ENCODE results near the gene POLR3A. TPM values are rescaled to one million over a fixed set of nuclear protein-coding genes. Genes with fewer than 3 reads are reported as not detected.

POLR3A gene
- polyA plus RNA-seq, 1 donor (not counting 4 experiments of a cell fraction or from before 2014, with no cell fraction given) = 15.5 TPM

- H3K9me1 ChIP-seq (ENCODE audit: control insufficient read depth, extremely low read depth, insufficient read depth, low read length) = no peaks in the 10 kb centered on the region
- H3K9ac ChIP-seq (ENCODE audit: control insufficient read depth, extremely low read depth, insufficient read depth, low read length) = no peak overlapping the region
- H4K20me1 ChIP-seq (ENCODE audit: control insufficient read depth, extremely low read depth, insufficient read depth, low read length) = no peaks in the 10 kb centered on the region
- peaks cover 39 to 42% of the 10 kb centered on the region in 2 experiments for H3K36me3 ChIP-seq (ENCODE audit: control insufficient read depth in 2 of 2, extremely low read depth in 1 of 2, insufficient read depth in 2 of 2, low read length in 2 of 2)
- TF ChIP-seq CTCF (optimal IDR thresholded peaks at IDR 0.05 in 1 of 3, IDR thresholded peaks at IDR 0.05 in 1 of 3, conservative IDR thresholded peaks at IDR 0.05 in 1 of 3; ENCODE audit: extremely low read depth in 1 of 3, insufficient read depth in 2 of 3, low read length in 3 of 3) = no peak
- no peak for TF ChIP-seq EZH2 (IDR thresholded peaks at IDR 0.05; ENCODE audit: low read length)
- no peaks in the 10 kb centered on the region for H3K4me1 ChIP-seq (ENCODE audit: control insufficient read depth, extremely low read depth, insufficient read depth, low read length)
- H3K4me3 ChIP-seq (ENCODE audit: control insufficient read depth in 2 of 3, extremely low read depth in 1 of 3, insufficient read depth in 2 of 3, low read depth in 1 of 3, low read length in 3 of 3) = no peak overlapping the region
- no peak for DNase-seq (ENCODE audit: low read depth, low spot score)
- dilution Hi-C loops (cut with MboI; ENCODE audit: extremely low pct_ligation_motif_present, low sequenced_read_pairs) = no loop called here
- no peaks in the 10 kb centered on the region for H3K27me3 ChIP-seq (ENCODE audit: control insufficient read depth, extremely low read depth, insufficient read depth, low read length)
- no peaks in the 10 kb centered on the region for H3K9me3 ChIP-seq (ENCODE audit: control insufficient read depth, low read depth, low read length)
- no peak overlapping the region for H2AFZ ChIP-seq (ENCODE audit: control insufficient read depth, low read length)
- no peak overlapping the region for H3K4me2 ChIP-seq (ENCODE audit: control insufficient read depth, extremely low read depth, insufficient read depth, low read depth, low read length)
- H3K27ac ChIP-seq (ENCODE audit: control insufficient read depth, insufficient read depth, low read length) = no peak overlapping the region
- no peaks in the 10 kb centered on the region for H3K79me2 ChIP-seq (ENCODE audit: control insufficient read depth, insufficient read depth, low read length)
- no peak for FAIRE-seq
Observed at GRCh38 chr10:77983384-77984341, 45.7 kb downstream of the POLR3A start.

- no peak overlapping the region for H3K9ac ChIP-seq (ENCODE audit: control insufficient read depth, extremely low read depth, insufficient read depth, low read length)
- H3K4me2 ChIP-seq (ENCODE audit: control insufficient read depth, extremely low read depth, insufficient read depth, low read depth, low read length) = no peak overlapping the region
- no peak overlapping the region for H3K4me3 ChIP-seq (ENCODE audit: control insufficient read depth in 2 of 3, extremely low read depth in 1 of 3, insufficient read depth in 2 of 3, low read depth in 1 of 3, low read length in 3 of 3)
- no peaks in the 10 kb centered on the region for H3K4me1 ChIP-seq (ENCODE audit: control insufficient read depth, extremely low read depth, insufficient read depth, low read length)
- H3K9me1 ChIP-seq (ENCODE audit: control insufficient read depth, extremely low read depth, insufficient read depth, low read length) = no peaks in the 10 kb centered on the region
- no peaks in the 10 kb centered on the region for H3K27me3 ChIP-seq (ENCODE audit: control insufficient read depth, extremely low read depth, insufficient read depth, low read length)
- H3K27ac ChIP-seq (ENCODE audit: control insufficient read depth, insufficient read depth, low read length) = no peak overlapping the region
- no peaks in the 10 kb centered on the region for H3K79me2 ChIP-seq (ENCODE audit: control insufficient read depth, insufficient read depth, low read length)
- FAIRE-seq (no peak), DNase-seq (ENCODE audit: low read depth, low spot score) (no peak)
- dilution Hi-C loops (cut with MboI; ENCODE audit: extremely low pct_ligation_motif_present, low sequenced_read_pairs) = no loop called here
- TF ChIP-seq CTCF (optimal IDR thresholded peaks at IDR 0.05 in 1 of 3, IDR thresholded peaks at IDR 0.05 in 1 of 3, conservative IDR thresholded peaks at IDR 0.05 in 1 of 3; ENCODE audit: extremely low read depth in 1 of 3, insufficient read depth in 2 of 3, low read length in 3 of 3) (no peak), EZH2 (IDR thresholded peaks at IDR 0.05; ENCODE audit: low read length) (no peak)
- no peaks in the 10 kb centered on the region for H3K9me3 ChIP-seq (ENCODE audit: control insufficient read depth, low read depth, low read length)
- H2AFZ ChIP-seq (ENCODE audit: control insufficient read depth, low read length) = no peak overlapping the region
- H4K20me1 ChIP-seq (ENCODE audit: control insufficient read depth, extremely low read depth, insufficient read depth, low read length) = no peaks in the 10 kb centered on the region
- H3K36me3 ChIP-seq (ENCODE audit: control insufficient read depth in 2 of 2, extremely low read depth in 1 of 2, insufficient read depth in 2 of 2, low read length in 2 of 2) = peaks cover 45 to 46% of the 10 kb centered on the region in 2 experiments
Observed at GRCh38 chr10:77981281-77981680, 48.0 kb downstream of the POLR3A start.

Data from keratinocyte (primary cell).